Mesothelial cell of epicardium (in vitro differentiated cells): ENCODE results near the gene AGBL1. TPM values are rescaled to one million over a fixed set of nuclear protein-coding genes. Genes with fewer than 3 reads are reported as not detected.

Source experiments
- DNase-seq, 2 experiments: peaks; one replicate each; pipeline ENCODE4 v3.0.0; 2021; ENCODE audit warnings: low spot score in 2 of 2; ENCODE audit not compliant: unreplicated experiment in 2 of 2
- H3K27ac Mint-ChIP-seq: 2 replicates; pipeline ENCODE4 v1.8.0; 2021; ENCODE audit warnings: mixed read lengths
- H3K27me3 Mint-ChIP-seq: 2 replicates; pipeline ENCODE4 v1.8.0; 2021; ENCODE audit warnings: low read depth, mixed read lengths
- H3K36me3 Mint-ChIP-seq: 2 replicates; pipeline ENCODE4 v1.8.0; 2021; ENCODE audit warnings: mixed read lengths
- H3K4me1 Mint-ChIP-seq: 2 replicates; pipeline ENCODE4 v1.8.0; 2021; ENCODE audit warnings: mixed read lengths
- H3K4me3 Mint-ChIP-seq: 2 replicates; pipeline ENCODE4 v1.8.0; 2021; ENCODE audit warnings: mild to moderate bottlenecking, moderate library complexity, mixed read lengths
- H3K9me3 Mint-ChIP-seq: 2 replicates; pipeline ENCODE4 v1.8.0; 2021; ENCODE audit warnings: mixed read lengths
- total RNA-seq: library from RNA; stranded (reverse); gene quantifications from 3 replicates; pipeline ENCODE4 v1.2.1, GENCODE V29; 2021
- TF ChIP-seq, protein P1 (sequence below): fragments of 200-600 bp; sonication (generic); IDR thresholded peaks from one replicate; pipeline ENCODE4 v1.5.0; 2021; ENCODE audit warnings: antibody characterized with exemption; ENCODE audit not compliant: unreplicated experiment

The AGBL1 gene
- total RNA-seq, 1 donor from 2014 or later = not detected

DNA sequence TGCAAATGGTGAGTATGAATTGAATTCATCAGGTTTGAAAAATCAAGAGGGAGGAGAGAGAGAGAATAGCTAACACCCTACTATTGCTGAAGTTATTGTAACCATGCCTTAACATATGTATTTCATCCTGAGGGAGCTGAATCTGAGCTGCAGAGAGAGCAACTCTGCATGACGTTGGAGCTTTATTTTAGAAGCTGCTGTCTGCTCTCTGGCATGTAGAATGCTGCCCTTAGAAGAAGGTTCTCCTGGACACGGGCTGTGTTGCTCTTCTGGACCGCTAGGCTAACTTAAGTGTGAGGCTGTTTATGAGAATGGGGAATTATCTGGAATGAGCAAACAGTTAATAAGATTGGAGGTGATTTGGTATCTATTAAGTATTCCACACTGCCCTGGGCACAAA, 814.6 kb downstream of the AGBL1 start:
- TF ChIP-seq, protein P1, sequence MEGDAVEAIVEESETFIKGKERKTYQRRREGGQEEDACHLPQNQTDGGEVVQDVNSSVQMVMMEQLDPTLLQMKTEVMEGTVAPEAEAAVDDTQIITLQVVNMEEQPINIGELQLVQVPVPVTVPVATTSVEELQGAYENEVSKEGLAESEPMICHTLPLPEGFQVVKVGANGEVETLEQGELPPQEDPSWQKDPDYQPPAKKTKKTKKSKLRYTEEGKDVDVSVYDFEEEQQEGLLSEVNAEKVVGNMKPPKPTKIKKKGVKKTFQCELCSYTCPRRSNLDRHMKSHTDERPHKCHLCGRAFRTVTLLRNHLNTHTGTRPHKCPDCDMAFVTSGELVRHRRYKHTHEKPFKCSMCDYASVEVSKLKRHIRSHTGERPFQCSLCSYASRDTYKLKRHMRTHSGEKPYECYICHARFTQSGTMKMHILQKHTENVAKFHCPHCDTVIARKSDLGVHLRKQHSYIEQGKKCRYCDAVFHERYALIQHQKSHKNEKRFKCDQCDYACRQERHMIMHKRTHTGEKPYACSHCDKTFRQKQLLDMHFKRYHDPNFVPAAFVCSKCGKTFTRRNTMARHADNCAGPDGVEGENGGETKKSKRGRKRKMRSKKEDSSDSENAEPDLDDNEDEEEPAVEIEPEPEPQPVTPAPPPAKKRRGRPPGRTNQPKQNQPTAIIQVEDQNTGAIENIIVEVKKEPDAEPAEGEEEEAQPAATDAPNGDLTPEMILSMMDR = no peak
- no peak for DNase-seq
- H3K36me3 Mint-ChIP-seq = peaks cover 1% of the 10 kb centered on the region
- H3K9me3 Mint-ChIP-seq = peaks cover 15% of the 10 kb centered on the region
- H3K27me3 Mint-ChIP-seq = peaks cover 26% of the 10 kb centered on the region
- H3K4me1 Mint-ChIP-seq = peaks cover 17% of the 10 kb centered on the region
- no peak overlapping the region for H3K27ac Mint-ChIP-seq
- H3K4me3 Mint-ChIP-seq = no peak overlapping the region

DNA sequence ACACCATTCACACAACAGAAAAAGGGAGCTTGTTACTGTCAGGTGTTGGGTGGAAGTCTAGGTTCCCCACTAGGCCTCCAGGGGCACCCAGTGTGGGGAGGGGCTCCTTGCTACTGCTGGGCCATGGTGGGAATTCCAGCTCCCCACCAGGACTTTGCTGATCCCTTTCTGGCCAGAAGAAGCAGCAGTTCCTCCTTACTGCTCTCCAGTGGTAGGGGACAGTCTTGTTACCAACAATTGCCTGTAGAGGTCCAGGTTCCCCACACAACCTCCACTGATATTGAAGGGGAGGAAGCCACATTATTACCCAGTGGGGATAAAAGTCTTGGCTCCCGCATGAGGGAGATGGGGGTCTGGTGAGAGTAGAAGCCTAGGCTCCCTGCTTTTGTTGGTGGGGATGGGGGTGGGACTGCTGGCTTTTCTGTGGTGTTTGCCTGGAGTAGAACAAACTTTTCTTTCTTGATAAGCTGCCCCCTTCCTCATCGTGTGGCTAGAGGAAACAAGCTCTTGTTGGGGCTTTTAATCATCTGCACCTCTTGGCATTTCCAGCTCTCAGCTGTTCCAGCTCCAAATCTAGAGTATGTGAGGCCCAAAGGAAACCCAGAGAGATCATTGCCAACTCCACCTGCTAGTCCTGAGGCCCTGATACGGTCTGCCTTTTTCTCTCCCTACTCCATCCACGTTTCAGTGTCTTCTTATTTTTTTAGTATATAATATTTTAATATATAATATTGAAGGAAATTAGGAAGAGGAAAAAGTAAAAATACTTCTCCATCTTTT, 824.2 kb downstream of the AGBL1 start:
- TF ChIP-seq, protein P1 = no peak
- peaks cover 2% of the 10 kb centered on the region for H3K36me3 Mint-ChIP-seq
- no peak overlapping the region for H3K4me3 Mint-ChIP-seq
- peaks cover 15% of the 10 kb centered on the region for H3K9me3 Mint-ChIP-seq
- no peak overlapping the region for H3K27ac Mint-ChIP-seq
- DNase-seq = no peak
- H3K27me3 Mint-ChIP-seq = peaks cover 8% of the 10 kb centered on the region
- H3K4me1 Mint-ChIP-seq = peaks cover 15% of the 10 kb centered on the region

DNA sequence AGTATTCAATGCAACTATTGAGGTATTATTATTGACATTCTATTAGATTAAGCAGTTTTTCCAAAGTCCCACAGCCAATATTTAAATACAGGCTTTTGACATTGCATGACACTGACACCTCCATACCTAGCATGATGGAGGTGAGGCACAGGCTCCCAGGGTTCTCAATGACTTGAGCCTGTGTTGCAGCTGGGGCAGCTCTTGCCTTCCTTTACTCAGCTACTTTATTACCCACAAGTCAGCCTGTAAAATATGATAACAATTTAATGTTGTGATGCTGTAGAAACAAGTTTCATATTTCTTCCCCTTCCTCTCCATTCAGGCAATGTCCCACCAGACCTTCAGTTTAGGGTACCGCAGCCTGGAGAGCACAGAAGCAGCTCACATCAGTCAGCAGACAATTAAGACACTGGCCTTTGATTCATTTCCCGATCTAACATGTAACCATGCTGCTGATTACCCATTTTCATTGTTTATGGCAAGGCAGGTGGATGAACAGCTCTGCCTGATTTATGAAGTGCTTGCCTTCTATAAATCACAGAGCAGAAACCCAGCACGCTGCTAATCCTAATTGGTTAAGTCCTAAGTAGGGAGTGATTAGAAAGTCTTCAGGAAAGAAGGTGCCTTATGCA, 826.1 kb downstream of the AGBL1 start:
- no peak for DNase-seq
- H3K27ac Mint-ChIP-seq = no peak overlapping the region
- peaks cover 2% of the 10 kb centered on the region for H3K36me3 Mint-ChIP-seq
- TF ChIP-seq, protein P1 = no peak
- peaks cover 8% of the 10 kb centered on the region for H3K27me3 Mint-ChIP-seq
- H3K4me1 Mint-ChIP-seq = peaks cover 15% of the 10 kb centered on the region
- H3K4me3 Mint-ChIP-seq = no peak overlapping the region
- peaks cover 11% of the 10 kb centered on the region for H3K9me3 Mint-ChIP-seq

DNA sequence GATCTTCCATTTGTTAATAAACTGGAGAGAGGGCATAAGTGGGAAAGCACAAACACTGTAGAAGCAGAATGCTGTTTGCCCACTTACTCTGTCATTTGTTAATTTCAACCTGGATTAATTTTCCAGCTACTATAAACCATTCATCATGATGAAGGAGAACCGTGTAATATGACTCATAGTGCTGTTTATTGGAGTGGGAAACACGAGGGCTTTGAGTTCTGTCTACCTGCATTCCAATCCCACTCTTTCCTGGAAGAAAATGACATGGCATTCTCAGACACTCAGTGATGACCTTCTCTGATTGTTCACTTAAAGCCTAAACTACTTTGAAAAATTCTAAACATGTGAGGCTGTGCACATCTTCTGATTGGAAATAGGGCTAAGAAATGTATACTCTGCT, 826.7 kb downstream of the AGBL1 start:
- Mint-ChIP-seq H3K9me3 (peaks cover 11% of the 10 kb centered on the region), H3K4me1 (peaks cover 15% of the 10 kb centered on the region), H3K36me3 (peaks cover 2% of the 10 kb centered on the region), H3K4me3 (no peak overlapping the region), H3K27me3 (peaks cover 8% of the 10 kb centered on the region), H3K27ac (no peak overlapping the region)
- TF ChIP-seq, protein P1 = no peak
- DNase-seq = no peak

DNA sequence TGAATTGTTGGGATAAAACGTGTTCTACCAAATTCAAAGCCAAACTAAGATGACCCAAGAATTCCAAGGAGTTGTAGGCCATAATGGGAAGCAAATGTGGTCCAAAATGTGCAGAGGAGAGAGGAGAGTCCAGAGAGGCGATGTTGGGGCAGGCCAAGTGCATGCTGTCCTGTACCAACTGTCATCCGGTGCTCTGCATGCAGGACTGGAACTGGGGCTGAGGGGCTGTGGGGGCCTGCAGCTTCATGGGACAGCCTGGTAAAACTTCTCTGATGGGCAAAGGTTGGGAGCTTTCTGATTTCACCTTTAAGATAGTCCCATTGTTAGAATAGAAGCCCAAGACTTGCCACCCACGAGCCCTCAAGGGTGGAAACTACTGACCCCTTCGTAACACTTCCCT, 831.4 kb downstream of the AGBL1 start:
- H3K27ac Mint-ChIP-seq = no peak overlapping the region
- TF ChIP-seq, protein P1 = no peak
- peaks cover 4% of the 10 kb centered on the region for H3K27me3 Mint-ChIP-seq
- H3K4me1 Mint-ChIP-seq = peaks cover 10% of the 10 kb centered on the region
- no peak overlapping the region for H3K4me3 Mint-ChIP-seq
- no peaks in the 10 kb centered on the region for H3K36me3 Mint-ChIP-seq
- H3K9me3 Mint-ChIP-seq = peaks cover 7% of the 10 kb centered on the region
- DNase-seq = no peak
